ENCODE measurements around the gene LRRC7.

DNA sequence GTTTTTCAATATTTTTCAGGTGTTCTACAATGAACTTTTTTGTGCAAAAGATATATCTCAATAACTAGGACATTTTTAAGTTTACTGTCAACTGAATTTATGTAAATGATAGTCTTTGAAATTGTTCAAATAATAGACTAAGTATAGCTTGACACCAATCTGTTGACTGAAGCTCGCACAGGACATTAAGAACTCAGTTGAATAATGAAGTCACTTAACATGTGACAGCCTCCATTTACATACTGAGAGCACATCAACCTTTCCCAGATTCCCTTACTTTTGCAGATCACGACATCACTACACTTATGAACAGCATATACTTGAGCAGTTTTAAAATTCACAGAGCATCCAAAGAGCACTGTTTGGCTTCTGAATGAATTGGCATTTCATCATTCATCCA, 268.2 kb downstream of the LRRC7 start:
- no peak for TF ChIP-seq EZH2 (IDR thresholded peaks at IDR 0.05; ENCODE audit: borderline replicate concordance)
- TF ChIP-seq, protein P1, sequence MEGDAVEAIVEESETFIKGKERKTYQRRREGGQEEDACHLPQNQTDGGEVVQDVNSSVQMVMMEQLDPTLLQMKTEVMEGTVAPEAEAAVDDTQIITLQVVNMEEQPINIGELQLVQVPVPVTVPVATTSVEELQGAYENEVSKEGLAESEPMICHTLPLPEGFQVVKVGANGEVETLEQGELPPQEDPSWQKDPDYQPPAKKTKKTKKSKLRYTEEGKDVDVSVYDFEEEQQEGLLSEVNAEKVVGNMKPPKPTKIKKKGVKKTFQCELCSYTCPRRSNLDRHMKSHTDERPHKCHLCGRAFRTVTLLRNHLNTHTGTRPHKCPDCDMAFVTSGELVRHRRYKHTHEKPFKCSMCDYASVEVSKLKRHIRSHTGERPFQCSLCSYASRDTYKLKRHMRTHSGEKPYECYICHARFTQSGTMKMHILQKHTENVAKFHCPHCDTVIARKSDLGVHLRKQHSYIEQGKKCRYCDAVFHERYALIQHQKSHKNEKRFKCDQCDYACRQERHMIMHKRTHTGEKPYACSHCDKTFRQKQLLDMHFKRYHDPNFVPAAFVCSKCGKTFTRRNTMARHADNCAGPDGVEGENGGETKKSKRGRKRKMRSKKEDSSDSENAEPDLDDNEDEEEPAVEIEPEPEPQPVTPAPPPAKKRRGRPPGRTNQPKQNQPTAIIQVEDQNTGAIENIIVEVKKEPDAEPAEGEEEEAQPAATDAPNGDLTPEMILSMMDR (IDR thresholded peaks at IDR 0.05; ENCODE audit: poor library complexity): no peak
- TF ChIP-seq EZH2phosphoT487 (IDR thresholded peaks at IDR 0.05; ENCODE audit: low read depth, severe bottlenecking, unreplicated experiment): no peak
